ENCODE results near the gene ASXL1.

ASXL1 gene

GRCh38 chr20:32468313-32468640 lies 110.1 kb downstream of the ASXL1 start:
- DNase-seq: no peak

- DNase-seq: peak in 1 of 4 experiments; percentile 43
Observed at GRCh38 chr20:32468860-32469259, 110.7 kb downstream of the ASXL1 start.

- DNase-seq: peak; percentile 37 to 77 (median 62)
Observed at GRCh38 chr20:32470025-32470861, 112.1 kb downstream of the ASXL1 start.

GRCh38 chr20:32470940-32471339 lies 112.8 kb downstream of the ASXL1 start:
- no peak for DNase-seq

GRCh38 chr20:32472581-32473207 lies 114.6 kb downstream of the ASXL1 start:
- DNase-seq: no peak

- no peak for DNase-seq
Observed at GRCh38 chr20:32473231-32474008, 115.3 kb downstream of the ASXL1 start.

GRCh38 chr20:32474009-32474716 lies 116.0 kb downstream of the ASXL1 start:
- DNase-seq: no peak

- no peak for DNase-seq
Observed at GRCh38 chr20:32474717-32474966, 116.5 kb downstream of the ASXL1 start.

GRCh38 chr20:32474967-32475811 lies 117.1 kb downstream of the ASXL1 start:
- peak; percentile 54 to 79 (median 68) for DNase-seq

- no peak for DNase-seq
Observed at GRCh38 chr20:32476684-32477593, 118.8 kb downstream of the ASXL1 start.

- no peak for DNase-seq
Observed at GRCh38 chr20:32477594-32478512, 119.7 kb downstream of the ASXL1 start.

- DNase-seq: no peak
Observed at GRCh38 chr20:32478576-32478975, 120.4 kb downstream of the ASXL1 start.

GRCh38 chr20:32479012-32479411 lies 120.9 kb downstream of the ASXL1 start:
- DNase-seq: no peak

GRCh38 chr20:32479697-32480171 lies 121.6 kb downstream of the ASXL1 start:
- DNase-seq: peak in 3 of 4 experiments; percentile 24 to 41 (median 30)

- DNase-seq: no peak
Observed at GRCh38 chr20:32480371-32481241, 122.5 kb downstream of the ASXL1 start.

- DNase-seq: peak in 2 of 4 experiments; percentile 42 to 45
Observed at GRCh38 chr20:32481311-32482142, 123.4 kb downstream of the ASXL1 start.

- DNase-seq: peak in 1 of 4 experiments; percentile 25
Observed at GRCh38 chr20:32482143-32482441, 124.0 kb downstream of the ASXL1 start.
